ENCODE data around the gene OMA1.

Gene OMA1

GRCh38 chr1:58454807-58455206 is 91.7 kb downstream of the OMA1 start:
- no peaks in the 10 kb centered on the region for H3K36me3 ChIP-seq (ENCODE audit: low read depth)
- no peaks in the 10 kb centered on the region for H3K27me3 ChIP-seq (ENCODE audit: insufficient read depth, poor library complexity, severe bottlenecking)
- no peak overlapping the region for H3K4me3 ChIP-seq (ENCODE audit: severe bottlenecking)
- TF ChIP-seq CTCF (IDR thresholded peaks at IDR 0.05; ENCODE audit: poor library complexity, severe bottlenecking), result no peak
- no peak overlapping the region for H3K27ac ChIP-seq (ENCODE audit: poor library complexity, severe bottlenecking)
- H3K4me1 ChIP-seq (ENCODE audit: insufficient read depth, poor library complexity, severe bottlenecking), result no peaks in the 10 kb centered on the region
- DNase-seq (ENCODE audit: low spot score), result no peak
- no peak for ATAC-seq (ENCODE audit: low read depth)
- no peaks in the 10 kb centered on the region for H3K9me3 ChIP-seq (ENCODE audit: severe bottlenecking)

- H3K4me1 ChIP-seq (ENCODE audit: insufficient read depth, poor library complexity, severe bottlenecking), result no peaks in the 10 kb centered on the region
- no peaks in the 10 kb centered on the region for H3K36me3 ChIP-seq (ENCODE audit: low read depth)
- TF ChIP-seq CTCF (IDR thresholded peaks at IDR 0.05; ENCODE audit: poor library complexity, severe bottlenecking), result no peak
- no peaks in the 10 kb centered on the region for H3K9me3 ChIP-seq (ENCODE audit: severe bottlenecking)
- no peaks in the 10 kb centered on the region for H3K27me3 ChIP-seq (ENCODE audit: insufficient read depth, poor library complexity, severe bottlenecking)
- no peak for DNase-seq (ENCODE audit: low spot score)
- no peak overlapping the region for H3K27ac ChIP-seq (ENCODE audit: poor library complexity, severe bottlenecking)
- no peak overlapping the region for H3K4me3 ChIP-seq (ENCODE audit: severe bottlenecking)
- no peak for ATAC-seq (ENCODE audit: low read depth)
Observed at GRCh38 chr1:58454385-58454784, 92.1 kb downstream of the OMA1 start.

GRCh38 chr1:58451560-58452191 is 94.8 kb downstream of the OMA1 start:
- H3K9me3 ChIP-seq (ENCODE audit: severe bottlenecking), result no peaks in the 10 kb centered on the region
- no peak overlapping the region for H3K27ac ChIP-seq (ENCODE audit: poor library complexity, severe bottlenecking)
- no peaks in the 10 kb centered on the region for H3K27me3 ChIP-seq (ENCODE audit: insufficient read depth, poor library complexity, severe bottlenecking)
- DNase-seq (ENCODE audit: low spot score) (no peak), ATAC-seq (ENCODE audit: low read depth) (no peak)
- H3K4me3 ChIP-seq (ENCODE audit: severe bottlenecking), result no peak overlapping the region
- H3K4me1 ChIP-seq (ENCODE audit: insufficient read depth, poor library complexity, severe bottlenecking), result no peaks in the 10 kb centered on the region
- no peaks in the 10 kb centered on the region for H3K36me3 ChIP-seq (ENCODE audit: low read depth)
- TF ChIP-seq CTCF (IDR thresholded peaks at IDR 0.05; ENCODE audit: poor library complexity, severe bottlenecking), result no peak

- Histone ChIP-seq H3K4me1 (ENCODE audit: insufficient read depth, poor library complexity, severe bottlenecking) (no peaks in the 10 kb centered on the region), H3K9me3 (ENCODE audit: severe bottlenecking) (no peaks in the 10 kb centered on the region), H3K36me3 (ENCODE audit: low read depth) (no peaks in the 10 kb centered on the region), H3K27ac (ENCODE audit: poor library complexity, severe bottlenecking) (no peak overlapping the region), H3K4me3 (ENCODE audit: severe bottlenecking) (no peak overlapping the region), H3K27me3 (ENCODE audit: insufficient read depth, poor library complexity, severe bottlenecking) (no peaks in the 10 kb centered on the region)
- TF ChIP-seq CTCF (IDR thresholded peaks at IDR 0.05; ENCODE audit: poor library complexity, severe bottlenecking), result no peak
- ATAC-seq (ENCODE audit: low read depth) (no peak), DNase-seq (ENCODE audit: low spot score) (no peak)
Observed at GRCh38 chr1:58447886-58448285, 98.6 kb downstream of the OMA1 start.

- no peaks in the 10 kb centered on the region for H3K27me3 ChIP-seq (ENCODE audit: insufficient read depth, poor library complexity, severe bottlenecking)
- no peaks in the 10 kb centered on the region for H3K9me3 ChIP-seq (ENCODE audit: severe bottlenecking)
- DNase-seq (ENCODE audit: low spot score), result no peak
- no peak for TF ChIP-seq CTCF (IDR thresholded peaks at IDR 0.05; ENCODE audit: poor library complexity, severe bottlenecking)
- H3K4me1 ChIP-seq (ENCODE audit: insufficient read depth, poor library complexity, severe bottlenecking), result no peaks in the 10 kb centered on the region
- H3K4me3 ChIP-seq (ENCODE audit: severe bottlenecking), result no peak overlapping the region
- H3K36me3 ChIP-seq (ENCODE audit: low read depth), result no peaks in the 10 kb centered on the region
- H3K27ac ChIP-seq (ENCODE audit: poor library complexity, severe bottlenecking), result no peak overlapping the region
- no peak for ATAC-seq (ENCODE audit: low read depth)
Observed at GRCh38 chr1:58447042-58447441, 99.5 kb downstream of the OMA1 start.

All from RWPE2 (cell line).